HepG2 (cell line): ENCODE measurements around the gene CHN2. TPM values are rescaled to one million over a fixed set of nuclear protein-coding genes. Genes with fewer than 3 reads are reported as not detected.

Experiments
- ATAC-seq: fragments of 200-7000 bp; cut with Tn5 transposase; 3 replicates; pipeline ENCODE4 v1.9.1; 2020; ENCODE audit warnings: mild to moderate bottlenecking, moderate library complexity
- BruUV-seq: library from RNA; stranded (reverse); fragments of 400-500 nt; replicated peaks from 2 replicates; lab custom pipeline; 2021; lab: Mats Ljungman, UMichigan
- CTCF ChIA-PET: fragments of 300-600 bp; formaldehyde crosslinking; extraction: SDS; loops from one replicate; lab custom pipeline; 2021; ENCODE audit warnings: low total read pairs, inconsistent platforms, low intra/inter-chr PET ratio; lab: Yijun Ruan, JAX
- POLR2A ChIA-PET: fragments of 350-600 bp; sonication (Branson Sonifier 250); formaldehyde crosslinking; loops from one replicate; lab custom pipeline; 2020; ENCODE audit warnings: antibody characterized with exemption, inconsistent platforms; lab: Yijun Ruan, JAX
- DNase-seq: peaks from one replicate; pipeline ENCODE4 v3.0.0-alpha.2; 2015; ENCODE audit warnings: low spot score
- FAIRE-seq: peaks from 3 replicates; lab custom pipeline; 2011; peaks lifted over from hg19 to GRCh38; lab: Jason Lieb, UNC
- H2AFZ ChIP-seq: one replicate; pipeline ENCODE4 v1.6.1; 2011; ENCODE audit warnings: low read length, inconsistent platforms
- H3K27ac ChIP-seq: fragments of 300-600 bp; 3 replicates; pipeline ENCODE4 v1.8.0; 2011; ENCODE audit warnings: mixed run types, mild to moderate bottlenecking, mixed read lengths, low read length, inconsistent platforms; ENCODE audit not compliant: insufficient read depth; ENCODE audit errors: extremely low read length
- H3K27me3 ChIP-seq, 2 experiments: fragments of 200-600 bp in 1 of 2; 2 replicates in 1 of 2; 3 replicates in 1 of 2; pipeline versions ENCODE4 v1.6.0 to v1.8.0; 2011; ENCODE audit warnings: low read length in 2 of 2, mild to moderate bottlenecking in 2 of 2, moderate library complexity in 2 of 2, inconsistent platforms in 1 of 2; ENCODE audit not compliant: insufficient read depth in 2 of 2, control insufficient read depth in 1 of 2
- H3K36me3 ChIP-seq, 2 experiments: fragments of 200-600 bp in 1 of 2; replicated peaks in 1 of 2; 2 replicates in 1 of 2; 3 replicates in 1 of 2; pipeline versions ENCODE4 v1.5.1 to v1.8.0; 2011; ENCODE audit warnings: low read length in 2 of 2, inconsistent platforms in 1 of 2; ENCODE audit not compliant: insufficient read depth in 2 of 2, control insufficient read depth in 1 of 2
- H3K4me1 ChIP-seq: 2 replicates; pipeline ENCODE4 v1.5.1; 2012; ENCODE audit warnings: low read length, inconsistent platforms; ENCODE audit not compliant: insufficient read depth
- H3K4me2 ChIP-seq: 2 replicates; pipeline ENCODE4 v1.6.0; 2011; ENCODE audit warnings: low read depth, low read length, inconsistent platforms
- H3K4me3 ChIP-seq, 3 experiments: fragments of 200-600 bp in 1 of 3; sonication (generic), shearing (Covaris generic) in 1 of 3; replicated peaks in 1 of 3; 2 replicates each; pipeline ENCODE4 v1.5.1; 2011 to 2016; ENCODE audit warnings: low read length in 3 of 3, inconsistent platforms in 2 of 3, low read depth in 2 of 3, mild to moderate bottlenecking in 2 of 3, control low read depth in 1 of 3, mixed read lengths in 1 of 3; ENCODE audit not compliant: insufficient read depth in 1 of 3
- H3K79me2 ChIP-seq: one replicate; pipeline ENCODE4 v1.6.1; 2011; ENCODE audit warnings: low read length, inconsistent platforms; ENCODE audit not compliant: insufficient read depth
- H3K9ac ChIP-seq: 2 replicates; pipeline ENCODE4 v1.6.0; 2011; ENCODE audit warnings: mild to moderate bottlenecking, low read depth, low read length, inconsistent platforms; ENCODE audit not compliant: insufficient read depth
- H3K9me3 ChIP-seq: 2 replicates; pipeline ENCODE4 v1.5.1; 2012; ENCODE audit warnings: mild to moderate bottlenecking, low read length
- H4K20me1 ChIP-seq: 2 replicates; pipeline ENCODE4 v1.6.0; 2011; ENCODE audit warnings: inconsistent platforms, mild to moderate bottlenecking, low read length, moderate library complexity; ENCODE audit not compliant: insufficient read depth
- ARID4A ChIP-seq: sonication (generic); formaldehyde crosslinking; IDR thresholded peaks from 2 replicates; pipeline ENCODE4 v1.5.0; 2020; ENCODE audit warnings: mild to moderate bottlenecking, missing genetic modification reagents, borderline replicate concordance
- MXD1 ChIP-seq: sonication (generic); formaldehyde crosslinking; IDR thresholded peaks from 2 replicates; pipeline ENCODE4 v1.4.0; 2020; ENCODE audit warnings: mild to moderate bottlenecking, missing genetic modification reagents
- PBX2 ChIP-seq: IDR thresholded peaks from 2 replicates; pipeline ENCODE4 v1.6.1; 2016; ENCODE audit warnings: control low read depth
- POLR2AphosphoS5 ChIP-seq: IDR thresholded peaks from 2 replicates; pipeline ENCODE4 v1.6.1; 2012; ENCODE audit warnings: low read depth, low read length
- PRMT3 ChIP-seq: sonication (generic); formaldehyde crosslinking; IDR thresholded peaks from 2 replicates; pipeline ENCODE4 v1.8.1; 2022; ENCODE audit warnings: low read depth, mild to moderate bottlenecking, moderate library complexity, missing genetic modification reagents, borderline replicate concordance
- RAD21 ChIP-seq: fragments of 450-650 bp; formaldehyde crosslinking; IDR thresholded peaks from 2 replicates; pipeline ENCODE4 v1.5.0; 2020; ENCODE audit warnings: mild to moderate bottlenecking
- REL ChIP-seq: sonication (generic); formaldehyde crosslinking; conservative IDR thresholded peaks from 2 replicates; pipeline ENCODE4 v1.8.0; 2022; ENCODE audit warnings: mild to moderate bottlenecking, missing genetic modification reagents, moderate library complexity
- ZEB1 ChIP-seq: IDR thresholded peaks from 2 replicates; pipeline ENCODE4 v1.6.1; 2012; ENCODE audit warnings: mild to moderate bottlenecking, low read depth, inconsistent platforms; ENCODE audit not compliant: insufficient replicate concordance
- ZMYM4 ChIP-seq: sonication (generic); formaldehyde crosslinking; IDR thresholded peaks from 2 replicates; pipeline ENCODE4 v1.8.1; 2023; ENCODE audit warnings: mild to moderate bottlenecking, missing genetic modification reagents
- ZNF274 ChIP-seq: sonication (generic); formaldehyde crosslinking; IDR thresholded peaks from 2 replicates; pipeline ENCODE4 v1.5.1; 2020; ENCODE audit warnings: mild to moderate bottlenecking, missing genetic modification reagents
- ZNF660 ChIP-seq: sonication (generic); formaldehyde crosslinking; IDR thresholded peaks from 2 replicates; pipeline ENCODE4 v1.5.1; 2020; ENCODE audit warnings: mild to moderate bottlenecking, low read depth, missing genetic modification reagents, borderline replicate concordance
- ZNF710 ChIP-seq: sonication (generic); formaldehyde crosslinking; IDR thresholded peaks from 2 replicates; pipeline ENCODE4 v1.5.0; 2020; ENCODE audit warnings: mild to moderate bottlenecking, missing genetic modification reagents, borderline replicate concordance
- ZNF781 ChIP-seq: sonication (generic); formaldehyde crosslinking; IDR thresholded peaks from 2 replicates; pipeline ENCODE4 v1.5.1; 2020; ENCODE audit warnings: borderline replicate concordance, mild to moderate bottlenecking, missing genetic modification reagents; ENCODE audit errors: not compliant biosample characterization
- ZNF850 ChIP-seq: sonication (generic); formaldehyde crosslinking; conservative IDR thresholded peaks from 2 replicates; pipeline ENCODE4 v1.9.0; 2021; ENCODE audit warnings: mild to moderate bottlenecking, missing genetic modification reagents
- ZNF879 ChIP-seq: sonication (generic); formaldehyde crosslinking; IDR thresholded peaks from 2 replicates; pipeline ENCODE4 v1.8.1; 2023; ENCODE audit warnings: missing genetic modification reagents
- in situ Hi-C: cut with HindIII; loops from 2 replicates; pipeline ENCODE4 v1.10.0; 2017; ENCODE audit warnings: low pct_unique_long_range_greater_than_20kb; ENCODE audit not compliant: extremely low pct_ligation_motif_present
- intact Hi-C: fragments of 100-400 bp; cut with micrococcal nuclease; formaldehyde crosslinking; loops from one replicate; pipeline ENCODE4 v1.10.0; 2022; ENCODE audit not compliant: unreplicated experiment
- polyA plus RNA-seq, 8 experiments: library from polyadenylated mRNA; depleted of rRNA in 3 of 8; stranded (reverse) in 7 of 8; unstranded in 1 of 8; fragments of >200 nt; fragmentation: Illumina TruSeq in 4 of 8; extraction: Trizol in 4 of 8; gene quantifications; 2 replicates each; pipeline versions ENCODE4 v1.2.1 to v1.2.3, GENCODE V29; 2011 to 2016; ENCODE audit warnings: low read depth in 4 of 8, missing spikeins in 1 of 8, mixed read lengths in 1 of 8; ENCODE audit not compliant: insufficient read depth in 1 of 8
- total RNA-seq, 5 experiments: library from RNA; depleted of rRNA; stranded (reverse); fragments of >200 nt; fragmentation: Illumina TruSeq; extraction: Trizol; gene quantifications; 2 replicates each; pipeline ENCODE4 v1.2.3, GENCODE V29; 2016; ENCODE audit warnings: low read depth in 1 of 5

The CHN2 gene
- total and polyA plus RNA-seq, 2 of the 13 experiments (the other 11 are each of a cell fraction or from before 2014, with no cell fraction given) = 23.5 to 30.5 TPM

- Histone ChIP-seq H3K27me3 (no peaks in the 10 kb centered on the region), H4K20me1 (no peaks in the 10 kb centered on the region; the same call in 1 of the 2 replicates), H3K9me3 (no peaks in the 10 kb centered on the region), H3K4me3 (no peak overlapping the region), H2AFZ (no peak overlapping the region), H3K9ac (no peak overlapping the region), H3K27ac (no peak overlapping the region), H3K36me3 (peaks cover 2 to 7% of the 10 kb centered on the region in 2 experiments; a peak in 2 of 5 replicates), H3K4me1 (peaks cover 91% of the 10 kb centered on the region), H3K79me2 (peaks cover 47% of the 10 kb centered on the region), H3K4me2 (no peak overlapping the region)
- POLR2A ChIA-PET = no interaction called here
- TF ChIP-seq REL (CRISPR knock-in tag) = no peak
- TF ChIP-seq PBX2 (CRISPR knock-in tag) = no peak
- TF ChIP-seq ZNF274 (CRISPR knock-in tag) = no peak
- TF ChIP-seq ZNF781 = no peak
- TF ChIP-seq ZEB1 = no peak
- no peak for TF ChIP-seq ZNF850
- TF ChIP-seq ZMYM4 = no peak
- no peak for TF ChIP-seq ZNF879 (CRISPR knock-in tag)
- no peak for TF ChIP-seq MXD1 (CRISPR knock-in tag)
- TF ChIP-seq POLR2AphosphoS5 = no peak
- no peak for TF ChIP-seq ZNF660 (CRISPR knock-in tag)
- TF ChIP-seq ZNF710 (CRISPR knock-in tag) = no peak
- no peak for TF ChIP-seq ARID4A (CRISPR knock-in tag)
- no peak for TF ChIP-seq RAD21 (CRISPR knock-in tag)
- TF ChIP-seq PRMT3 = no peak
- FAIRE-seq = no peak
- CTCF ChIA-PET = no interaction called here
- ATAC-seq = no peak
- in situ Hi-C loops = no loop called here
- no peak for DNase-seq
- BruUV-seq = no TSS peak
- intact Hi-C loops = no loop called here
Measured at GRCh38 chr7:29296421-29296820, 101.8 kb downstream of the CHN2 start.
